GM23338 (cell line): ENCODE measurements around the gene ZBTB9. TPM values are rescaled to one million over a fixed set of nuclear protein-coding genes. Genes with fewer than 3 reads are reported as not detected.

ENCODE experiments used
- ATAC-seq: fragments of 200-7000 bp; cut with Tn5 transposase; 3 replicates; pipeline ENCODE4 v1.9.1; 2020
- DNase-seq: peaks from one replicate; pipeline ENCODE4 v3.0.0-alpha.2; 2015; ENCODE audit warnings: low spot score
- H2AFZ ChIP-seq: fragments of 200-600 bp; sonication (generic); 2 replicates; pipeline ENCODE4 v1.8.0; 2016; ENCODE audit warnings: antibody characterized with exemption, mild to moderate bottlenecking, moderate library complexity
- H3F3A ChIP-seq: fragments of 200-600 bp; sonication (generic); replicated peaks from 2 replicates; pipeline ENCODE4 v1.8.0; 2017; ENCODE audit warnings: antibody characterized with exemption, mixed run types, low read depth
- H3K27ac ChIP-seq: fragments of 200-600 bp; sonication (generic); 2 replicates; pipeline ENCODE4 v1.6.1; 2016; ENCODE audit warnings: low read depth
- H3K27me3 ChIP-seq: fragments of 200-600 bp; sonication (generic); 2 replicates; pipeline ENCODE4 v1.8.0; 2016; ENCODE audit warnings: mild to moderate bottlenecking, mixed run types, moderate library complexity; ENCODE audit not compliant: insufficient read depth
- H3K36me3 ChIP-seq: fragments of 200-600 bp; sonication (generic); 2 replicates; pipeline ENCODE4 v1.8.0; 2016; ENCODE audit warnings: mild to moderate bottlenecking; ENCODE audit not compliant: insufficient read depth
- H3K4me1 ChIP-seq: fragments of 200-600 bp; sonication (generic); 2 replicates; pipeline ENCODE4 v1.8.0; 2016; ENCODE audit warnings: mild to moderate bottlenecking, moderate library complexity; ENCODE audit not compliant: insufficient read depth
- H3K4me2 ChIP-seq: fragments of 200-600 bp; sonication (generic); 2 replicates; pipeline ENCODE4 v1.7.1; 2017; ENCODE audit warnings: mixed run types
- H3K4me3 ChIP-seq: fragments of 200-600 bp; sonication (generic); 2 replicates; pipeline ENCODE4 v1.6.1; 2016; ENCODE audit warnings: mixed run types
- H3K79me2 ChIP-seq: fragments of 200-600 bp; sonication (generic); replicated peaks from 2 replicates; pipeline ENCODE4 v1.8.0; 2017; ENCODE audit warnings: mild to moderate bottlenecking; ENCODE audit not compliant: insufficient read depth
- H3K9me2 ChIP-seq: fragments of 200-600 bp; sonication (generic); 2 replicates; pipeline ENCODE4 v1.8.0; 2017; ENCODE audit not compliant: insufficient read depth
- H4K20me1 ChIP-seq: fragments of 200-600 bp; sonication (generic); replicated peaks from 2 replicates; pipeline ENCODE4 v1.8.0; 2017; ENCODE audit warnings: mild to moderate bottlenecking; ENCODE audit not compliant: insufficient read depth
- H3K27ac Mint-ChIP-seq: 2 replicates; pipeline ENCODE4 v1.8.0; 2020; ENCODE audit warnings: inconsistent platforms, mild to moderate bottlenecking, moderate library complexity, mixed read lengths
- H3K27me3 Mint-ChIP-seq: 3 replicates; pipeline ENCODE4 v1.8.0; 2022; ENCODE audit warnings: low read depth, mild to moderate bottlenecking, moderate library complexity, mixed read lengths, inconsistent platforms; ENCODE audit not compliant: insufficient read depth, poor library complexity
- H3K36me3 Mint-ChIP-seq: 3 replicates; pipeline ENCODE4 v1.8.0; 2021; ENCODE audit warnings: low read depth, mild to moderate bottlenecking, inconsistent platforms, moderate library complexity, mixed read lengths
- H3K4me1 Mint-ChIP-seq: 3 replicates; pipeline ENCODE4 v1.8.0; 2020; ENCODE audit warnings: mild to moderate bottlenecking, inconsistent platforms, mixed read lengths
- H3K4me3 Mint-ChIP-seq: 3 replicates; pipeline ENCODE4 v1.8.0; 2021; ENCODE audit warnings: moderate library complexity, mild to moderate bottlenecking, inconsistent platforms, mixed read lengths
- H3K9me3 Mint-ChIP-seq: 3 replicates; pipeline ENCODE4 v1.8.0; 2020; ENCODE audit warnings: moderate library complexity, mild to moderate bottlenecking, inconsistent platforms, mixed read lengths
- CREB1 ChIP-seq: fragments of 250-450 bp; sonication (Bioruptor Pico); IDR thresholded peaks from 2 replicates; pipeline ENCODE4 v1.5.0; 2020; ENCODE audit warnings: low read depth, mild to moderate bottlenecking, moderate library complexity
- EZH2 ChIP-seq: fragments of 200-600 bp; sonication (generic); IDR thresholded peaks from one replicate; pipeline ENCODE4 v1.8.0; 2017; ENCODE audit warnings: antibody characterized with exemption, mild to moderate bottlenecking, low read depth; ENCODE audit not compliant: unreplicated experiment
- POLR2AphosphoS5 ChIP-seq: IDR thresholded peaks from 2 replicates; pipeline ENCODE4 v1.6.1; 2016; ENCODE audit warnings: antibody characterized with exemption, low read depth
- ZNF114 ChIP-seq: fragments of 250-450 bp; sonication (Bioruptor Pico); IDR thresholded peaks from 2 replicates; pipeline ENCODE4 v1.5.0; 2020; ENCODE audit warnings: mild to moderate bottlenecking, moderate library complexity
- ZNF331 ChIP-seq: fragments of 250-450 bp; sonication (Bioruptor Pico); IDR thresholded peaks from 2 replicates; pipeline ENCODE4 v1.5.0; 2020; ENCODE audit warnings: low read depth, mild to moderate bottlenecking, moderate library complexity
- polyA plus RNA-seq: library from polyadenylated mRNA; unstranded; fragments of >200 nt; fragmentation: Nextera tagmentation; extraction: Ambion mirVana; gene quantifications from 2 replicates; pipeline ENCODE4 v1.2.1, GENCODE V29; 2016
- total RNA-seq: library from RNA; depleted of rRNA; stranded (reverse); fragments of >200 nt; shearing (Covaris generic); gene quantifications from 2 replicates; pipeline ENCODE4 v1.2.3, GENCODE V29; 2014
- TF ChIP-seq, protein P1 (sequence below): IDR thresholded peaks from one replicate; pipeline ENCODE4 v1.6.1; 2018; ENCODE audit warnings: antibody characterized with exemption; ENCODE audit not compliant: unreplicated experiment

Gene ZBTB9
- total and polyA plus RNA-seq, 2 experiments from 2014 or later = 13.5 to 17.9 TPM

- H3K9me2 ChIP-seq = no peaks in the 10 kb centered on the region
- H3K4me1 ChIP-seq = peaks cover 63% of the 10 kb centered on the region
- Mint-ChIP-seq H3K36me3 (peaks cover 31% of the 10 kb centered on the region), H3K27me3 (peaks cover 29% of the 10 kb centered on the region), H3K4me1 (peaks cover 65% of the 10 kb centered on the region), H3K9me3 (no peaks in the 10 kb centered on the region), H3K27ac (peak overlapping the region; percentile 90), H3K4me3 (peak overlapping the region; percentile 80)
- TF ChIP-seq CREB1 (CRISPR knock-in tag) (no peak), ZNF114 (CRISPR knock-in tag) (no peak), ZNF331 (CRISPR knock-in tag) (no peak)
- peaks cover 7% of the 10 kb centered on the region for H3K36me3 ChIP-seq
- H4K20me1 ChIP-seq = no peaks in the 10 kb centered on the region; the same call in 1 of the 2 replicates
- ATAC-seq = no peak
- peaks cover 28% of the 10 kb centered on the region for H3F3A ChIP-seq
- H2AFZ ChIP-seq = no peak overlapping the region
- H3K4me3 ChIP-seq = peak overlapping the region; percentile 64; the same call in 1 of the 2 replicates
- no peak for DNase-seq
- peak overlapping the region; percentile 100 for H3K27ac ChIP-seq
- H3K4me2 ChIP-seq = peak overlapping the region; percentile 90
- peaks cover 67% of the 10 kb centered on the region for H3K79me2 ChIP-seq
- H3K27me3 ChIP-seq = no peaks in the 10 kb centered on the region
Measured at GRCh38 chr6:33430334-33430733, 24.0 kb upstream of the ZBTB9 start.

DNA sequence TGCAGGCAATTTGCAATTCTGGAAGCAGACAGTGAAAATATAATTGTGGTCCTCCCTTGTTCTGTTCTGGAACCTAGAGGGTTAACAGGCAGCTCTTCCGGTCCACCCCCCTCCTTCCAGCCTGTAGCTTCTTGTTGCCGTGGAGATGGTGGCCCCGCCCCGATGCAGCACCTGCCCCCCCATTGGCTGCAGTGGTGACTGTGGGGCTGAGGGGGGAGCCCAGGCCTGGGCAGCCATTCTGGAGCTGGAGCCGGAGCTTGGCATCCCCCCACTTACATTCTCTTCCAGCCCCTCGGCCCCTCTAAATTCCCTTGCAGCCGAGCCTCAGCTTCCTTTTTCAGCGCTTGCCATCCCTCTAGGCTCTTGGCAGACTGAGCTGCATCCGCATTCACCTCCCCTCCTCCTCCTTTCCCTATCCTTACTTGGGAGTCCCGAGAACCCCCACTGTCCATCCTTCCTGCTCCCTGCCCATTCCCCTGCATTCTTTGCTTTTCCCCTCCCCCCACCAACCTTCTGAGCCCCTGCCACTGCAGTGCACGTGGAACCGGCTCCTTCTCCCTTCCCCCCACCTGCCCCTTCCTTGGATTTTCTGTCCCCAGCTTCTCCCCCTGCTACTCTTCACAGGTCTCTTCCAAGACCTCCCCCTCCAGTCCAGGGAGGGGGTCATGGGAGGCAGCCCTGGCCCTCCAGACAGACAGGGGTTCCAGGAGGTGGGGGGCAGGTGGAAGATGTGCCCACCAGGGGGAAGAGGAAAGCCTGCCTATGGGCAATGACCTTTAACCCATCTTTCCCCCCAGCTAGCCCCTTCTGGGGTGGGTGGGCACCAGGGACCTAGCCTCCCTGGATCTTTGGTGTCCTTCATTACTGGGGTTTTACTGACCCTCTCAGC, 23.1 kb upstream of the ZBTB9 start:
- TF ChIP-seq, protein P1, sequence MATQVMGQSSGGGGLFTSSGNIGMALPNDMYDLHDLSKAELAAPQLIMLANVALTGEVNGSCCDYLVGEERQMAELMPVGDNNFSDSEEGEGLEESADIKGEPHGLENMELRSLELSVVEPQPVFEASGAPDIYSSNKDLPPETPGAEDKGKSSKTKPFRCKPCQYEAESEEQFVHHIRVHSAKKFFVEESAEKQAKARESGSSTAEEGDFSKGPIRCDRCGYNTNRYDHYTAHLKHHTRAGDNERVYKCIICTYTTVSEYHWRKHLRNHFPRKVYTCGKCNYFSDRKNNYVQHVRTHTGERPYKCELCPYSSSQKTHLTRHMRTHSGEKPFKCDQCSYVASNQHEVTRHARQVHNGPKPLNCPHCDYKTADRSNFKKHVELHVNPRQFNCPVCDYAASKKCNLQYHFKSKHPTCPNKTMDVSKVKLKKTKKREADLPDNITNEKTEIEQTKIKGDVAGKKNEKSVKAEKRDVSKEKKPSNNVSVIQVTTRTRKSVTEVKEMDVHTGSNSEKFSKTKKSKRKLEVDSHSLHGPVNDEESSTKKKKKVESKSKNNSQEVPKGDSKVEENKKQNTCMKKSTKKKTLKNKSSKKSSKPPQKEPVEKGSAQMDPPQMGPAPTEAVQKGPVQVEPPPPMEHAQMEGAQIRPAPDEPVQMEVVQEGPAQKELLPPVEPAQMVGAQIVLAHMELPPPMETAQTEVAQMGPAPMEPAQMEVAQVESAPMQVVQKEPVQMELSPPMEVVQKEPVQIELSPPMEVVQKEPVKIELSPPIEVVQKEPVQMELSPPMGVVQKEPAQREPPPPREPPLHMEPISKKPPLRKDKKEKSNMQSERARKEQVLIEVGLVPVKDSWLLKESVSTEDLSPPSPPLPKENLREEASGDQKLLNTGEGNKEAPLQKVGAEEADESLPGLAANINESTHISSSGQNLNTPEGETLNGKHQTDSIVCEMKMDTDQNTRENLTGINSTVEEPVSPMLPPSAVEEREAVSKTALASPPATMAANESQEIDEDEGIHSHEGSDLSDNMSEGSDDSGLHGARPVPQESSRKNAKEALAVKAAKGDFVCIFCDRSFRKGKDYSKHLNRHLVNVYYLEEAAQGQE = peak; percentile 38
- peak; percentile 6; the same call in 1 of the 2 replicates for TF ChIP-seq CREB1 (CRISPR knock-in tag)
- TF ChIP-seq EZH2 = no peak
- peak; percentile 27; the same call in 1 of the 2 replicates for TF ChIP-seq POLR2AphosphoS5
- peak overlapping the region; percentile 80 for H3K4me3 Mint-ChIP-seq
- ATAC-seq (peak; percentile 50), DNase-seq (peak; percentile 97)
- Histone ChIP-seq H3K9me2 (no peaks in the 10 kb centered on the region), H3K4me3 (peak overlapping the region; percentile 64), H3K4me2 (peak overlapping the region; percentile 90), H3F3A (peaks cover 25% of the 10 kb centered on the region), H3K27me3 (no peaks in the 10 kb centered on the region), H3K36me3 (peaks cover 15% of the 10 kb centered on the region), H2AFZ (no peak overlapping the region), H3K4me1 (peaks cover 60% of the 10 kb centered on the region), H3K27ac (peak overlapping the region; percentile 100), H4K20me1 (no peaks in the 10 kb centered on the region; the same call in 1 of the 2 replicates), H3K79me2 (peaks cover 67% of the 10 kb centered on the region)
- peaks cover 40% of the 10 kb centered on the region for H3K36me3 Mint-ChIP-seq
- peak overlapping the region; percentile 90 for H3K27ac Mint-ChIP-seq
- H3K27me3 Mint-ChIP-seq = peaks cover 28% of the 10 kb centered on the region
- H3K9me3 Mint-ChIP-seq = no peaks in the 10 kb centered on the region
- H3K4me1 Mint-ChIP-seq = peaks cover 65% of the 10 kb centered on the region
